H9 (cell line): ENCODE data around the gene ST6GALNAC3. TPM values are rescaled to one million over a fixed set of nuclear protein-coding genes. Genes with fewer than 3 reads are reported as not detected.

Experiments
- DNase-seq: peaks from one replicate; pipeline ENCODE4 v3.0.0-alpha.2; 2017
- H2AFZ ChIP-seq: one replicate; pipeline ENCODE4 v1.6.1; 2013; ENCODE audit warnings: mild to moderate bottlenecking, low read length, control low read depth, moderate library complexity
- H2AK5ac ChIP-seq: 2 replicates; pipeline ENCODE4 v1.6.1; 2013; ENCODE audit warnings: low read length, control low read depth, mixed read lengths; ENCODE audit not compliant: insufficient read length
- H2BK120ac ChIP-seq: one replicate; pipeline ENCODE4 v1.6.1; 2013; ENCODE audit warnings: low read depth, mild to moderate bottlenecking, low read length, control low read depth, inconsistent platforms; ENCODE audit not compliant: poor library complexity, severe bottlenecking
- H2BK12ac ChIP-seq: 2 replicates; pipeline ENCODE4 v1.6.1; 2013; ENCODE audit warnings: low read length, control low read depth, mixed read lengths, low read depth; ENCODE audit not compliant: insufficient read length
- H2BK15ac ChIP-seq: 2 replicates; pipeline ENCODE4 v1.6.1; 2013; ENCODE audit warnings: low read depth, low read length, control low read depth
- H2BK20ac ChIP-seq: one replicate; pipeline ENCODE4 v1.6.1; 2013; ENCODE audit warnings: low read depth, mild to moderate bottlenecking, low read length, control low read depth, inconsistent platforms; ENCODE audit not compliant: poor library complexity, severe bottlenecking
- H2BK5ac ChIP-seq: 2 replicates; pipeline ENCODE4 v1.6.1; 2013; ENCODE audit warnings: low read length, control low read depth, mixed read lengths; ENCODE audit not compliant: insufficient read length
- H3K14ac ChIP-seq: 2 replicates; pipeline ENCODE4 v1.6.1; 2013; ENCODE audit warnings: low read length, control low read depth; ENCODE audit not compliant: insufficient read depth
- H3K18ac ChIP-seq: 2 replicates; pipeline ENCODE4 v1.6.1; 2013; ENCODE audit warnings: low read depth, mild to moderate bottlenecking, mixed read lengths, low read length, control low read depth; ENCODE audit not compliant: insufficient read length
- H3K23ac ChIP-seq: 2 replicates; pipeline ENCODE4 v1.6.1; 2013; ENCODE audit warnings: low read length, control low read depth, mixed read lengths, low read depth; ENCODE audit not compliant: insufficient read length
- H3K23me2 ChIP-seq: 2 replicates; pipeline ENCODE4 v1.6.1; 2013; ENCODE audit warnings: low read depth, mild to moderate bottlenecking, mixed read lengths, low read length, control low read depth; ENCODE audit not compliant: insufficient read length, poor library complexity, severe bottlenecking
- H3K27ac ChIP-seq: 2 replicates; pipeline ENCODE4 v1.5.1; 2013; ENCODE audit warnings: low read length, control low read depth, mixed read lengths, low read depth; ENCODE audit not compliant: insufficient read length
- H3K27me3 ChIP-seq: 2 replicates; pipeline ENCODE4 v1.6.1; 2013; ENCODE audit warnings: low read length, control low read depth, inconsistent platforms; ENCODE audit not compliant: insufficient read depth
- H3K4ac ChIP-seq: 2 replicates; pipeline ENCODE4 v1.6.1; 2013; ENCODE audit warnings: low read depth, mild to moderate bottlenecking, control low read depth, inconsistent platforms, low read length, moderate library complexity
- H3K4me1 ChIP-seq: 2 replicates; pipeline ENCODE4 v1.6.1; 2013; ENCODE audit warnings: low read length, control low read depth, inconsistent platforms; ENCODE audit not compliant: insufficient read depth
- H3K4me2 ChIP-seq: 2 replicates; pipeline ENCODE4 v1.6.1; 2013; ENCODE audit warnings: low read length, control low read depth, mixed read lengths; ENCODE audit not compliant: insufficient read length, insufficient read depth
- H3K56ac ChIP-seq: 2 replicates; pipeline ENCODE4 v1.6.1; 2013; ENCODE audit warnings: low read depth, mild to moderate bottlenecking, mixed read lengths, low read length, control low read depth; ENCODE audit not compliant: insufficient read length
- H3K79me1 ChIP-seq: 2 replicates; pipeline ENCODE4 v1.6.1; 2013; ENCODE audit warnings: low read depth, mild to moderate bottlenecking, moderate library complexity, low read length, control low read depth, inconsistent platforms; ENCODE audit not compliant: insufficient read depth, poor library complexity, severe bottlenecking
- H3K79me2 ChIP-seq: 2 replicates; pipeline ENCODE4 v1.6.1; 2013; ENCODE audit warnings: low read length, control low read depth, inconsistent platforms; ENCODE audit not compliant: insufficient read depth
- H3K9ac ChIP-seq: 2 replicates; pipeline ENCODE4 v1.6.1; 2013; ENCODE audit warnings: low read length, control low read depth, mixed read lengths; ENCODE audit not compliant: insufficient read length; ENCODE audit errors: extremely low read depth
- H3K9me3 ChIP-seq: one replicate; pipeline ENCODE4 v1.6.1; 2013; ENCODE audit warnings: low read depth, low read length, inconsistent platforms; ENCODE audit not compliant: control insufficient read depth
- H3T11ph ChIP-seq: one replicate; pipeline ENCODE4 v1.6.1; 2013; ENCODE audit warnings: mild to moderate bottlenecking, low read length, control low read depth, inconsistent platforms
- H4K20me1 ChIP-seq: one replicate; pipeline ENCODE4 v1.6.1; 2013; ENCODE audit not compliant: control insufficient read depth, insufficient read length, insufficient read depth
- H4K5ac ChIP-seq: 2 replicates; pipeline ENCODE4 v1.6.1; 2013; ENCODE audit warnings: low read depth, mild to moderate bottlenecking, mixed read lengths, low read length, control low read depth; ENCODE audit not compliant: insufficient read length
- H4K8ac ChIP-seq: replicated peaks from 2 replicates; pipeline ENCODE4 v1.6.1; 2013; ENCODE audit warnings: low read length, control low read depth, mixed read lengths, low read depth; ENCODE audit not compliant: insufficient read length
- H4K91ac ChIP-seq: 2 replicates; pipeline ENCODE4 v1.6.1; 2013; ENCODE audit warnings: low read depth, mild to moderate bottlenecking, moderate library complexity, mixed read lengths, low read length, control low read depth; ENCODE audit not compliant: insufficient read length
- H3K27ac Mint-ChIP-seq, 3 experiments: 2 replicates in 2 of 3; 3 replicates in 1 of 3; pipeline ENCODE4 v1.8.0; 2020 to 2021; ENCODE audit warnings: mixed read lengths in 3 of 3, mild to moderate bottlenecking in 1 of 3, moderate library complexity in 1 of 3
- H3K27me3 Mint-ChIP-seq: 2 replicates; pipeline ENCODE4 v1.8.0; 2021; ENCODE audit warnings: low read depth, mild to moderate bottlenecking, moderate library complexity, mixed read lengths
- H3K36me3 Mint-ChIP-seq, 3 experiments: 2 replicates in 2 of 3; 3 replicates in 1 of 3; pipeline ENCODE4 v1.8.0; 2020 to 2021; ENCODE audit warnings: low read depth in 3 of 3, mixed read lengths in 3 of 3; ENCODE audit not compliant: insufficient read depth in 1 of 3
- H3K4me1 Mint-ChIP-seq, 2 experiments: 2 replicates each; pipeline ENCODE4 v1.8.0; 2020; ENCODE audit warnings: mixed read lengths in 2 of 2
- H3K4me3 Mint-ChIP-seq, 2 experiments: 2 replicates in 1 of 2; 3 replicates in 1 of 2; pipeline ENCODE4 v1.8.0; 2020 to 2021; ENCODE audit warnings: mild to moderate bottlenecking in 2 of 2, mixed read lengths in 2 of 2, moderate library complexity in 1 of 2
- H3K9me3 Mint-ChIP-seq, 2 experiments: 2 replicates in 1 of 2; 3 replicates in 1 of 2; pipeline ENCODE4 v1.8.0; 2020; ENCODE audit warnings: mild to moderate bottlenecking in 2 of 2, mixed read lengths in 2 of 2, moderate library complexity in 1 of 2
- CTCF ChIP-seq: fragments of 200-600 bp; sonication (generic); conservative IDR thresholded peaks from 3 replicates; pipeline ENCODE4 v1.8.0; 2021; ENCODE audit warnings: antibody characterized with exemption, mild to moderate bottlenecking
- WGBS: extraction: QIAGEN DNeasy Blood & Tissue Kit; methylation state at CpG from one replicate; pipeline ENCODE4 v1.1.7; 2013; ENCODE audit warnings: missing lambda C conversion rate, low lambda C conversion rate, mixed read lengths; ENCODE audit not compliant: insufficient read length; ENCODE audit errors: extremely low coverage; 5-methylcytosine and 5-hydroxymethylcytosine counted together
- total RNA-seq: library from RNA; stranded (reverse); gene quantifications from 2 replicates; pipeline ENCODE4 v1.2.1, GENCODE V29; 2021

Gene ST6GALNAC3
- total RNA-seq, 1 experiment from 2014 or later = 11.2 TPM

- Histone ChIP-seq H3K79me2 (no peaks in the 10 kb centered on the region), H3K4ac (no peak overlapping the region), H3K4me2 (no peak overlapping the region), H3K23ac (no peak overlapping the region), H3K79me1 (no peaks in the 10 kb centered on the region), H4K91ac (no peak overlapping the region), H3K9me3 (no peaks in the 10 kb centered on the region), H2AK5ac (no peak overlapping the region), H3K9ac (no peak overlapping the region), H4K20me1 (no peaks in the 10 kb centered on the region), H3K18ac (no peak overlapping the region), H4K5ac (no peak overlapping the region), H3K27me3 (no peaks in the 10 kb centered on the region), H3K56ac (no peak overlapping the region), H2BK120ac (no peak overlapping the region), H3T11ph (no peak overlapping the region), H3K4me1 (peaks cover 4% of the 10 kb centered on the region; the same call in 1 of the 2 replicates), H2BK5ac (no peak overlapping the region), H3K23me2 (no peaks in the 10 kb centered on the region), H2AFZ (no peak overlapping the region), H3K14ac (no peak overlapping the region), H2BK12ac (no peak overlapping the region), H3K27ac (no peak overlapping the region), H2BK15ac (no peak overlapping the region), H4K8ac (no peak overlapping the region), H2BK20ac (no peak overlapping the region)
- no peaks in the 10 kb centered on the region for H3K9me3 Mint-ChIP-seq
- no peak for DNase-seq
- no peaks in the 10 kb centered on the region for H3K27me3 Mint-ChIP-seq
- TF ChIP-seq CTCF = no peak
- H3K27ac Mint-ChIP-seq = no peak overlapping the region
- H3K36me3 Mint-ChIP-seq = no peaks in the 10 kb centered on the region; a peak in 1 of 7 replicates
- H3K4me3 Mint-ChIP-seq = no peak overlapping the region
- H3K4me1 Mint-ChIP-seq = peaks cover 19 to 32% of the 10 kb centered on the region in 2 experiments
- WGBS = no CpG with 5 or more reads among the region's 2 CpGs
Observed at GRCh38 chr1:76287917-76288316, 213.4 kb downstream of the ST6GALNAC3 start.
